ENCODE measurements around the gene C10orf105. TPM values are rescaled to one million over a fixed set of nuclear protein-coding genes. Genes with fewer than 3 reads are reported as not detected.
A peak's percentile ranks its signal among the peaks of the same experiment; 100 is the strongest.

Gene C10orf105, protein sequence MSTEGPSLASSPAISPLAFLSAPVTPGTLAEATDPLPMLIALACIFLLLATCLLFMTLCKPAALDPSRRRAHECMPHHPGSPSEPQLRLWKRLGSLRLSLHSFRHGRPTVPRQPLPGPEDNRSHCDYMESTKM
- total RNA-seq (under 1 TPM in 3 of 9 donors, not detected in 6; 0.05 to 0.57 (median 0.13) TPM), polyA plus RNA-seq (under 1 TPM; 0.03 to 0.08 TPM)
- long read RNA-seq, donor 1: 0 reads
- long read RNA-seq, donor 2: 0 reads
- long read RNA-seq, donor 3: 0 reads

GRCh38 chr10:71719464-71720201, at the start of gene C10orf105:
C10orf105 (minus strand) TSS chr10:71719778; CDS start chr10:71716337, 3,441 bp downstream.
- peak in 2 of 4 donors; percentile 4 to 6 for ATAC-seq

DNA sequence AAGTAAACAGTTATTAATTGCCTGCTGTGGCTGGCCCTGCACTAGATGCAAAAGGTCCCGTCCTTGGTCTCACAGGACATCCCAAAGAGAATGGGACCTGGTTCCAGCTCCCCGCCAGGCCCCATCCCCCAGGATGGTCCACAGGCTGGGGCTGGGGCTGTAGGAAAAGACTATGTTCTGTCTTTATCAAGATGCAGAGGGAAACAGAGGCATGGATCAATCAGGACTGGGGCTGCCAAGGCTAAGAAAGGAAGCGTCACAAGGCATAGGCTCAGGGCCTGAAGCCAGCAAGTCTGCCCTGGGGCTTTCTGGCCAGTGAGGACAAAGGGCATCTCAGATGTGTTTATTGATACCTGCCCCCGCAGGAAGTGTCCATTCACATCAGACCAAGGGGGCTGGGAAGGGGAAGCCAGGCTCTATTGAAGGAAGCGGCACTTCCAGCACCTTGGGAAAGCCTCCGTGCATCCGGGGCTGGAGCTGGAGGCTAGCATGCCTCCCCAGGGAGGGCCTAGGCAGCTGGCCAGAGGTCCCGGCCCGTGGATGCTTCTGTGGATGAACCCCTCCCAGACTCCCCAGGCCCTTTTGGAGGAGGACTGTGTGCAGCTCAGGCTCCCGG, 48.0 kb upstream of the C10orf105 start:
- 24 to 53% (median 27%) methylated on average over 9 to 10 of the region's 10 CpGs for WGBS, 4 donors
- peak overlapping the region in 8 of 12 donors; percentile 0 to 24 (median 6) for H3K4me3 ChIP-seq

More at GRCh38 chr10:71719464-71720201, at the start of gene C10orf105:
- peaks cover 0 to 46% (median 31%) of the 10 kb centered on the region in 12 donors for H3K4me1 ChIP-seq
- intact Hi-C loops (cut with DNase I): loop anchor here in 1 of 10 donors (10.0 kb wide), 1 partner anchor 405 kb away; the partner anchor contains the start of gene SLC29A3
- H3K27me3 ChIP-seq: no peaks in the 10 kb centered on the region
- no peak within 1 kb of the TSS for H3K4me3 ChIP-seq
- no peak for DNase-seq
- no peaks in the 10 kb centered on the region for H3K36me3 ChIP-seq
- 90 to 95% (median 93%) methylated on average over 12 to 14 of the region's 14 CpGs for WGBS, 4 donors
- no peaks in the 10 kb centered on the region for H3K9me3 ChIP-seq
- TF ChIP-seq, protein P1, sequence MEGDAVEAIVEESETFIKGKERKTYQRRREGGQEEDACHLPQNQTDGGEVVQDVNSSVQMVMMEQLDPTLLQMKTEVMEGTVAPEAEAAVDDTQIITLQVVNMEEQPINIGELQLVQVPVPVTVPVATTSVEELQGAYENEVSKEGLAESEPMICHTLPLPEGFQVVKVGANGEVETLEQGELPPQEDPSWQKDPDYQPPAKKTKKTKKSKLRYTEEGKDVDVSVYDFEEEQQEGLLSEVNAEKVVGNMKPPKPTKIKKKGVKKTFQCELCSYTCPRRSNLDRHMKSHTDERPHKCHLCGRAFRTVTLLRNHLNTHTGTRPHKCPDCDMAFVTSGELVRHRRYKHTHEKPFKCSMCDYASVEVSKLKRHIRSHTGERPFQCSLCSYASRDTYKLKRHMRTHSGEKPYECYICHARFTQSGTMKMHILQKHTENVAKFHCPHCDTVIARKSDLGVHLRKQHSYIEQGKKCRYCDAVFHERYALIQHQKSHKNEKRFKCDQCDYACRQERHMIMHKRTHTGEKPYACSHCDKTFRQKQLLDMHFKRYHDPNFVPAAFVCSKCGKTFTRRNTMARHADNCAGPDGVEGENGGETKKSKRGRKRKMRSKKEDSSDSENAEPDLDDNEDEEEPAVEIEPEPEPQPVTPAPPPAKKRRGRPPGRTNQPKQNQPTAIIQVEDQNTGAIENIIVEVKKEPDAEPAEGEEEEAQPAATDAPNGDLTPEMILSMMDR (IDR thresholded peaks at IDR 0.05): no peak
- no peak for TF ChIP-seq POLR2A (IDR thresholded peaks at IDR 0.05)
- H3K27ac ChIP-seq: peak within 1 kb of the TSS in 10 of 12 donors; percentile 29 to 67 (median 52)

GRCh38 chr10:71766717-71767419, 47.3 kb upstream of the C10orf105 start:
- DNase-seq (peak; percentile 79 to 91 (median 86)), ATAC-seq (peak; percentile 51 to 67 (median 60))
- intact Hi-C loops (cut with DNase I): loop anchor here in 3 of 10 donors (1.0 to 10.0 kb wide), 3 partner anchors 17 to 478 kb away; no protein-coding TSS in a partner anchor
- Histone ChIP-seq H3K4me1 (peaks cover 29 to 100% (median 99%) of the 10 kb centered on the region in 12 donors), H3K36me3 (peaks cover 0 to 52% (median 7%) of the 10 kb centered on the region in 9 donors), H3K27me3 (no peaks in the 10 kb centered on the region), H3K27ac (peak overlapping the region; percentile 22 to 98 (median 97)), H3K9me3 (no peaks in the 10 kb centered on the region), H3K4me3 (peak overlapping the region in 5 of 12 donors; percentile 0 to 24 (median 9))
- WGBS, 4 donors: 25 to 45% (median 37%) methylated on average over 10 of the region's 10 CpGs
- TF ChIP-seq, protein P1 (IDR thresholded peaks at IDR 0.05): no peak
- no peak for TF ChIP-seq POLR2A (IDR thresholded peaks at IDR 0.05)

More for the DNA sequence above, 48.0 kb upstream of the C10orf105 start:
- ATAC-seq (peak; percentile 7 to 57 (median 22)), DNase-seq (peak; percentile 87 to 92 (median 90))
- no peaks in the 10 kb centered on the region for H3K27me3 ChIP-seq
- H3K4me1 ChIP-seq: peaks cover 29 to 100% (median 98%) of the 10 kb centered on the region in 12 donors
- no peak for TF ChIP-seq POLR2A (IDR thresholded peaks at IDR 0.05)
- TF ChIP-seq, protein P1 (IDR thresholded peaks at IDR 0.05): no peak
- H3K36me3 ChIP-seq: peaks cover 0 to 45% (median 6%) of the 10 kb centered on the region in 9 donors
- H3K27ac ChIP-seq: peak overlapping the region; percentile 22 to 98 (median 97)
- H3K9me3 ChIP-seq: no peaks in the 10 kb centered on the region
- intact Hi-C loops (cut with DNase I): loop anchor here in 2 of 10 donors (2.0 to 10.0 kb wide), 2 partner anchors 55 to 477 kb away; no protein-coding TSS in a partner anchor

All from heart left ventricle (tissue), 16 donors.